Measurements from ENCODE around the gene NMUR2.

NMUR2 gene, protein sequence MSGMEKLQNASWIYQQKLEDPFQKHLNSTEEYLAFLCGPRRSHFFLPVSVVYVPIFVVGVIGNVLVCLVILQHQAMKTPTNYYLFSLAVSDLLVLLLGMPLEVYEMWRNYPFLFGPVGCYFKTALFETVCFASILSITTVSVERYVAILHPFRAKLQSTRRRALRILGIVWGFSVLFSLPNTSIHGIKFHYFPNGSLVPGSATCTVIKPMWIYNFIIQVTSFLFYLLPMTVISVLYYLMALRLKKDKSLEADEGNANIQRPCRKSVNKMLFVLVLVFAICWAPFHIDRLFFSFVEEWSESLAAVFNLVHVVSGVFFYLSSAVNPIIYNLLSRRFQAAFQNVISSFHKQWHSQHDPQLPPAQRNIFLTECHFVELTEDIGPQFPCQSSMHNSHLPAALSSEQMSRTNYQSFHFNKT

DNA sequence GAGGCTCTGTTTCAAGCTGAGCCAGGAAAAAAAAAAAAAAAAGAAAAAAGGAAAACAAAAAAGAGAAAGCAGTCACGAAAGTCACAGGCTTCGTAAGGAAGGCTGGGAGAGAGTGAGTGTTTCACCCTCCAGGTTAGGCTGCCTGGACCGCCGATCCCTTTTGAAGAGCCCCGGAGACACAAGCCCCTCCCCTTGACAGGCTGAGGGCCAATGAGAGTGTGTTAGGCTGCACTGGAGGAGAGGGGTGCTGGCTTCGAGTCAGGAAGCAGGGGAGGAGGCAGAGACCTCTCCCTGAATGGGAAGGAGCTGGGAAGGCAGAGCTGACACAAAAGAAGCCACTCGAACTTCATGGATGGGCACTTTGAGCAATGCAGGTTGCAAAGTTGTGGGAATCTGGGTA is at the start of gene NMUR2:
Gene NMUR2, minus strand, starts transcription at position 135 of the 400 bp plus-strand sequence. CDS start 166 bp downstream, outside the sequence.
- DNase-seq: no peak

DNA sequence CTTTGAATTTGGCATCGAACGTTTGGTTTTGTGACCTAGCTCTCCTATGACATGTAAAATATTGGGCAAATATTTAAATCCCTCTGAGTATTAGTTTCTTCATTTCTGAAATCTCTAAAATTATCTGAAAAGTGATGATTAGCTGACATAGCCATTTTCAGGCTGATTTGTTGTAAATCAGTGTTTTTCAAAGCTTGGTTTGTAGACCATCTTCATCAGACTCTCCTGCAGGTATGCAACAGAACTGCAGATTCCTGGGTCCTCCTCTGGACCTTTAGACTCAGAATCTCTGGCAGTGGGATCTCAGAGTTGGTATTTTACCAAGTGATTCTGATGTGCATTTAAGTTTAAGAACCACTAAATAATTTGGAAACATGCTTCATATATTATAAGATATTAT is 38.9 kb upstream of the NMUR2 start:
- DNase-seq: no peak

- peak; percentile 62 for DNase-seq
These were observed 34.7 kb upstream of the NMUR2 start for GRCh38 chr5:152439791-152440190.

- no peak for DNase-seq
These were observed 32.8 kb upstream of the NMUR2 start for GRCh38 chr5:152437866-152438265.

GRCh38 chr5:152427721-152428120 is 22.6 kb upstream of the NMUR2 start:
- no peak for DNase-seq

GRCh38 chr5:152425083-152425482 is 20.0 kb upstream of the NMUR2 start:
- no peak for DNase-seq

DNA sequence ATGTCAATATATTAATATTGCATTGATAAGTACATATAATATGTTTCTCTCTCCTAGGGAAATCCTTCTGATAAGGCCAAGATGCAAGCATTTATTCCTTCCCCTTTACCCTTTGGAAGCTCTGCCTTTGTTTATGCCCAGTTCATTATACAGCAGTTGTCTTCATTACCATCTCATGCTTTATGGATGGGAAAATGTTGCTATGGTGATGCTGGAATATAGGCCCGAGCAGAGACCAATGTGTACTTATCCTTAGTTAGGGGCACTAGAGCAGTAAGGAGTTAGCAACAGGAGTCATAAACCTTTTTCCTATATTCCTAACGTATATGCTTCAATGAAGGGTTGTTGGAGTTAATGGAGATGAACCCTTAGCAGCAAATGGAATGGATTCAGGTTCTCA is 19.4 kb upstream of the NMUR2 start:
- DNase-seq: no peak

DNA sequence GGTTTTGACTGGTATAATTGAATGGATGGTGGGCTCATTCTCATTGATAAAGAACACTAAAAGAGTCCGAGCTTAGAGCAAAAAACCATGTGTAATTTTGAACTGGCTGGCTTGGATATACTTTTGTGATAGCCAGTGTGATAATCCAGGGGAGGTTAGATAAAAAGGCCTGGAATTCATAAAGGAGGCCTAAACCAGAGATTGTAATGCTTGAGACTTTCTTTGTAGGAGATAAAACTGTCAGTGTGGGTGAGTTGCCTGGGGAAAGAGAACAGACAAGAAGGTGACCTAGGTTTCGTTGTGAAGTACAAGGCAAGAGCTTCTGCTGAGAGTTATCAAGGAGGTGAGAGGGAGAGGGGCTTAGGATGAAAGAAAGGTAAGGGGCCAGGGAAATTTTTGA is 17.0 kb upstream of the NMUR2 start:
- DNase-seq: no peak

DNA sequence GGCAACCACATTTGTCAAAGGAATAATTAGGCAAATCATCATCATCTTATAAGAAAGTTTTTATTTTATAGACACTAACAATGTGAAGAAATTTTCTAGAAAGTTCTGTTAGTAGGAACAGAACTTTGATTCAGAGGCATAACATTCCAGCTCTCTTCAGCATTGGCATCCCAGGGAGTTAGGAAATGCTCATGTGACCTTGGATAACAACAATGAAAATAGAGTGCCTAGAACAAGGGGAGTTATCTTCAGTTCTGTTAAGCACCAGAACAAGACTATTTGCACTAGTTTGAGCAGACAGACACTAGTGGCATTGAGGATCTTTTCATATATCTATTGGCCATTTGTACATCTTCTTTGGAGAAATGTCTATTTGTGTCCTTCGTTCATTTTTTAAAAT is 7.0 kb upstream of the NMUR2 start:
- no peak for DNase-seq

DNA sequence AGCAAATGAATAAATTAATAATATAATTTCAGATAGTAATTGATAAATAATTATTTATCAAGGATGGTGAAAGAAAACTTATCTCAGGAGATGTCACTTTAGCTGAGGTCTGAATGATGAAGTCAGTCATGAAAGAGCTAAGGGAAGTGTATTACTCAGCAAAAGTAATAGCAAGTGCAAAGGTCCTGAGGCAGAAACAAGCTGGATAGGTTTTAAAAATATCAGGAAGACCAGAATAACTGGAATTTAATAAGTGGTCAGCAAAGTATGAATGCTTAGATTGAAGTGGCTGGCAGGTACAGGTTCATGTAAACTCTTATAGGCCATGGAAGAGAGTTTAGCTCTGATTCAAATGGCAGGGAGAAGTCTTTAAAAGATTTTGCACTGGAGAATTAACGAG is 1.0 kb upstream of the NMUR2 start:
- DNase-seq: no peak

DNA sequence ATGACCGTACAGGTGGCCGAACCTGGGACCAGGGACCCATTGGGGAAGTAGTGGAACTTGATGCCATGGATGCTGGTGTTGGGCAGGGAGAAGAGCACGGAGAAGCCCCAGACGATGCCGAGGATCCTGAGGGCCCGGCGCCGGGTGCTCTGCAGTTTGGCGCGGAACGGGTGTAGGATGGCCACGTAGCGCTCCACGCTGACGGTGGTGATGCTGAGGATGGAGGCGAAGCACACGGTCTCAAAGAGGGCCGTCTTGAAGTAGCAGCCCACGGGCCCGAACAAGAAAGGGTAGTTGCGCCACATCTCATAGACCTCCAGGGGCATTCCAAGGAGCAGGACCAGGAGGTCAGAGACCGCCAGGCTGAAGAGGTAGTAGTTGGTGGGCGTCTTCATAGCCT is 585 bp downstream of the NMUR2 start:
- DNase-seq: no peak

GRCh38 chr5:152403046-152403445 is 2.0 kb downstream of the NMUR2 start:
- no peak for DNase-seq

- DNase-seq: no peak
These were observed 4.2 kb downstream of the NMUR2 start for GRCh38 chr5:152400846-152401245.

GRCh38 chr5:152397581-152397980 is 7.5 kb downstream of the NMUR2 start:
- no peak for DNase-seq

DNA sequence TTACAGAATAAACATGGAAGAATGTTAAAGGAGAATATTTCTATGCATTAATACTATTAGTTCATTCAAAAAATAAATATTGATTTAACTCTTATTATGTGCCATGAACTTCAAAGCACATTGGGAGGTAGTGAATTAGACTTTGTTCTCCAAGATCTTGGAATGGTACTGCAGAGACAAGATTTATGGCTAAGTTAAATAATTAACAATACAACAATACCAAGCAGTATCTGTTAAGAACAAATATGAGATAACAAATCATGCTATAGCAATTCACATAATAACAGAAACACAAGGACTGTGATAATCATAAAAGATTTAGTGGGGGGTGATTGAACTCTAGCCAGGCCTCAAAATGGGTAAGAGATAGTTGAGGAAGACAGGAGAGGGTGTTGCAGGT is 11.6 kb downstream of the NMUR2 start:
- DNase-seq: no peak

DNA sequence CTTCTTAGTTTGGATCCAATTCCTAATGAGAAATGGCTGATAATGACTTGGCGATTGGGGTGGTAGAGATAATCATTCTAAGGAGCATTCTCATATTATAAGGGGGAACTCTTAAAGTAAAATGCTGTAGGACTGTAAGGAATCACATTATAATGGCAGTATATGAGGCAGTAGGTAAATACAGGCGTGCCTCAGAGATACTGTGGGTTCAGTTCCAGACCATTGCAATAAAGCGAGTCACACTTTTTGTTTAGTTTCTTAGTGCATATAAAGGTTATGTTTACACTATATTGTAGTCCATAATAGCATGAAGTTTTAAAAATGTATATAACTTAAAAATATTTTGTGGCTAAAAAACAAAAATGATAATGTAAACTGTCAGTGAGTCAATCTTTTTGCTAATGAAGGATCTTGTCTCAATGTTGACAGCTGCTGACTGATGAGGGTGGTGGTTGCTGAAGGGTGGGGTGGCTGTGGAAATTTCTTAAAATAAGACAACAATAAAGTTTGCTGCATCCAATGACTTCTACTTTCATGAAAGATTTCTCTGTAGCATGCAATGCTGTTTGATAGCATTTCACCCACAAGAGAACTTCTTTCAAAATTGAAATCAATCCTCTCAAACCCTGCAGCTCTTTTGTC is 15.8 kb downstream of the NMUR2 start:
- no peak for DNase-seq

DNA sequence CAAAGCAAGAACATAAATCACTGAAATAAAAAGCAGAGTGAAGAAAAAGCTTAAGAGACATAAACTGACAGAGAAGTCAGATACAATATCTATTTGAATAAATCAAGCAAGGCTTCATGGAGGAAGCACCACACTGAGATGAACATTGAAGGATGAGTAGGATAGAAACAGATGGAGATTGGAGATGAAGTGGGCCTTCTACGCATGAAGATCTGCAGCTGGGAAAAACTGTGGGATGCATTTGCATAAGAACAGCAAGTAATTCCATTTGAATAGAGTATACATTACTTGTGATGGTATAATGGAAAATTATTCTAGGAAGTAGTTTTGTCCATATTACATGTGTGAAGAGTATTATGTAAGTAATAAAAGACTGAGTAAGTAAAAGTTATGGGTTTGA is 16.5 kb downstream of the NMUR2 start:
- no peak for DNase-seq

GRCh38 chr5:152380415-152381123 is 24.5 kb downstream of the NMUR2 start:
- DNase-seq: no peak

- peak; percentile 44 for DNase-seq
These were observed 25.7 kb downstream of the NMUR2 start for GRCh38 chr5:152379331-152379730.

DNA sequence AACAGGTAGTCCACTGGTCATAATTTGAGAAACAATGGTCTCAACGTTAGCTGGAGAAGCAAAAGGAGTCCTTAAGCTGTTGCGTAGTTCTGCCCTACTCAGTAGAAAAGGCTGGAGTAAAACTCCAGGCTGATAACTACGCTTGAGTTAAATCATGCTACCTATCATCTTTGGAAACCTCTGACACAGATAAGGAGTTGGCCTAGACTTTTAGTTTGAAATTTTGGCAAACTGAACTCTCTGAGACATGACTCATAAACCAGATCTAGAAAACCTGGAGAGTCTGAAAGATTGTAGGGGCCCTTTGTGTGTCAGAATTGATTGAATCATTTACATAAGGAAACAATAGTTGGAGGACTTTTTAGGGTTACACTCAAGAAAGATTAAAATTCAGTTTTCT is 26.3 kb downstream of the NMUR2 start:
- DNase-seq: peak; percentile 21

- peak; percentile 43 for DNase-seq
These were observed 28.2 kb downstream of the NMUR2 start for GRCh38 chr5:152376886-152377285.

- DNase-seq: peak; percentile 46
These were observed 30.3 kb downstream of the NMUR2 start for GRCh38 chr5:152374711-152375275.

DNA sequence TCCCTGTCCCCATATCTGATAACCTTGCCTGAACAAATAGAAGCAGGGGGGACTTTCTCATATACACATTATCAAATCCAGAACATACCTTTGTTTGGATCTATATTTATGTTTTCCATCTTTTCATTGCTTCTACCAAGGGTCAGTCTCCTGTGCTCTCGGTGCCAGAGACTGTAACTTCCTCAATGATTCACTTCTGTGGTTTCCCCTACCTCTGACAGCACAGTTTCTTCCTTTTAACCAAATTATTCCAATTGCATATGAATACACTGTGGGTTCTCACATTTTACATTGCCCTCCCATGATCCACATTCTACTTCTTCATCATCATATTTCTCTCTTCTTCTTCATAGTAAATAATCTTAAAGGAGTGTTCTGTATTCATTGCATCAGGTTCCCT is 32.2 kb downstream of the NMUR2 start:
- DNase-seq: no peak

DNA sequence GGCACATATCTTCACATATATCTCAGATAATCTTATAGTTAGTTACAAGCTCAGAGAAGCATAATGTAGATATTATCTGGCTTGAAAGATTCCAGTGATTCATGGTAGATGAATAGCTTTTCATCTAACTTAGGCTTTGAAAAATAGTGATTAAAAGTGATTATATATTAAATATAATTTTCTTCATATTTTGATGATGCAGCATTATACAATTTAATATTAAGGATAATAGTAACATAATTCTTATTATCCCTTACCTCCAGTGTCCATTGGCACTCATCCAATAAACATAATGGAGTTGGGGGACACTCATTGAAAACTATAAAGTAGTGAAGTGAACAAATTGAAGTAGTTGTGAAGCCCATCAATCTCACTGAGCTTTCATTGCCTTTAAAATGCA is 35.8 kb downstream of the NMUR2 start:
- DNase-seq: no peak
